Measurements from ENCODE around the gene SLC9A8. TPM values are rescaled to one million over a fixed set of nuclear protein-coding genes. Genes with fewer than 3 reads are reported as not detected.

SLC9A8 gene
- total RNA-seq, 3 donors from 2014 or later: 15.9 to 26.9 (median 16.3) TPM

- H3K36me3 ChIP-seq (ENCODE audit: low read depth): no peaks in the 10 kb centered on the region
- TF ChIP-seq CTCF (IDR thresholded peaks at IDR 0.05): no peak
These were observed 52.9 kb downstream of the SLC9A8 start for GRCh38 chr20:49865559-49865958.

DNA sequence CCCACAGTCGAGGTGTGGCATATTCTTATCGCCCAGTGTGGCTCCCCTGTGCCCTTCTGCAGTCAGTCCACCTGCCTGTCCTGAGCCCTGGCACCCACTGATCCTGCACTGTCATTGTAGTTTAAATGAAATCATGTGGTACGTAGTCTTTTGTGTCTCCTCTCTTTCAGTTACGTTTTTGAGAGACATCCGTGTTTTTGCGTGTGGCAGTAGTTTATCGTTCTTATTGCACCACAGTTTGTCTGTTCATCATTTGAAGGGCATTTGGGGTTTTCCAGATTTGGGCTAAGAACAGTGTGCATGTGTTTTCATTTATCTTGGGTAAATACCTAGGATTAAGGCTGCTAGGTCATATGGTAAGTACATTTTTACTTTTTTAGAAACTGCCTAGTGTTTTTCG is 53.4 kb downstream of the SLC9A8 start:
- no peak for TF ChIP-seq CTCF (IDR thresholded peaks at IDR 0.05)
- ATAC-seq (no peak), DNase-seq (no peak)
- Histone ChIP-seq H3K9me3 (no peaks in the 10 kb centered on the region), H3K36me3 (ENCODE audit: low read depth) (no peaks in the 10 kb centered on the region), H3K4me1 (ENCODE audit: low read depth) (no peaks in the 10 kb centered on the region), H3K4me3 (no peak overlapping the region)
- intact Hi-C loops (cut with DNase I, micrococcal nuclease): no loop called here

More at GRCh38 chr20:49865559-49865958, 52.9 kb downstream of the SLC9A8 start:
- intact Hi-C loops (cut with DNase I, micrococcal nuclease): no loop called here
- ATAC-seq: no peak
- no peak overlapping the region for H3K4me3 ChIP-seq
- no peaks in the 10 kb centered on the region for H3K9me3 ChIP-seq
- no peak for DNase-seq
- H3K4me1 ChIP-seq (ENCODE audit: low read depth): no peaks in the 10 kb centered on the region

- no peak for ATAC-seq
These were observed 55.0 kb downstream of the SLC9A8 start for GRCh38 chr20:49867453-49868215.

DNA sequence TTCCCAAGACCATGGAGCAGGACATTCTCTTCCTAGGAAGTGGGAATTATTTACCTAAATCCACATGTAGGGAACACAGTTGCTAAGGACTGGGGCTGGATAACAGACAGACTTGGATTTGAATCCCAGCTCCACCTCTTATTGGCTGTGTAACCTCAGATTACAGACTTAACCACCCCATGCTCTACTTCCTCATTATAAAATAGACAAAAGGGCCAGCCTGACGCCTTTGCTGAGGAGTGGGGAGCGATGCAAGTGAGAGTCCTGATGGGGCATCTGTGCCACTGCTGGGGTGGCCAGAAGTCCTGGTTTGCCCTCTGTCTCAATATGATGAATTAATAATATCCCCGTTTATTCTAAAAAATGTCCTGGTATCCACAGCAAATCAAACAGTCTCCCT is 55.9 kb downstream of the SLC9A8 start:
- peak; percentile 26 for ATAC-seq
- intact Hi-C loops (cut with DNase I, micrococcal nuclease): no loop called here
- DNase-seq: no peak
- Histone ChIP-seq H3K9me3 (no peaks in the 10 kb centered on the region), H3K4me3 (no peak overlapping the region), H3K36me3 (ENCODE audit: low read depth) (no peaks in the 10 kb centered on the region), H3K4me1 (ENCODE audit: low read depth) (no peaks in the 10 kb centered on the region)
- TF ChIP-seq CTCF (IDR thresholded peaks at IDR 0.05): no peak

More at GRCh38 chr20:49867453-49868215, 55.0 kb downstream of the SLC9A8 start:
- Histone ChIP-seq H3K4me3 (no peak overlapping the region), H3K9me3 (no peaks in the 10 kb centered on the region), H3K4me1 (ENCODE audit: low read depth) (no peaks in the 10 kb centered on the region), H3K36me3 (ENCODE audit: low read depth) (no peaks in the 10 kb centered on the region)
- intact Hi-C loops (cut with DNase I, micrococcal nuclease): no loop called here
- no peak for DNase-seq
- TF ChIP-seq CTCF (IDR thresholded peaks at IDR 0.05): no peak

DNA sequence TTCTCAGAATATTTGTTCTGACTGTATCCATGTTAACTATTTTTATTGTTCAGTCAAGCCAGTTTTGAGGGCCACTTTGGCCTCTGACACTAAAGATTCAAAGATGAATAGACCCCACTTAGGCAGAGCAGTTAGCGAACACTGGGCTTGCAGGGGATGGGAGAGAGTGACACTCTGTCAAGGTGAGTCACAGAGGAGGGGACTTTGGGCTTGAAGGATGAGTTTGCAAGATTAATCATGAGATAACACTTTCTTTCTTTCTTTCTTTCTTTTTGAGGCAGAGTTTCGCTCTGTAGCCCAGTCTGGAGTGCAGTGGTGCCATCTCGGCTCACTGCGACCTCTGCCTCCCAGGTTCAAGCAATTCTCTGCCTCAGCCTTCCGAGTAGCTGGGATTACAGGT is 56.3 kb downstream of the SLC9A8 start:
- DNase-seq: no peak
- Histone ChIP-seq H3K4me1 (ENCODE audit: low read depth) (no peaks in the 10 kb centered on the region), H3K36me3 (ENCODE audit: low read depth) (no peaks in the 10 kb centered on the region), H3K4me3 (no peak overlapping the region), H3K9me3 (no peaks in the 10 kb centered on the region)
- TF ChIP-seq CTCF (IDR thresholded peaks at IDR 0.05): no peak
- intact Hi-C loops (cut with DNase I, micrococcal nuclease): no loop called here
- ATAC-seq: no peak
